DND-41 (cell line): ENCODE data around the gene CDKN1C.

Experiments used
- CTCF ChIP-seq: IDR thresholded peaks from 2 replicates; pipeline ENCODE4 v1.5.1; 2012; ENCODE audit warnings: borderline replicate concordance, low read length, moderate library complexity, mild to moderate bottlenecking; ENCODE audit not compliant: poor library complexity, severe bottlenecking; ENCODE audit errors: extremely low read depth
- EZH2 ChIP-seq: IDR thresholded peaks from 3 replicates; pipeline ENCODE4 v1.6.1; 2012; ENCODE audit warnings: borderline replicate concordance, low read depth, mild to moderate bottlenecking, moderate library complexity, low read length, inconsistent platforms; ENCODE audit not compliant: severe bottlenecking

- TF ChIP-seq CTCF = no peak
- TF ChIP-seq EZH2 = no peak
These were observed 768 bp upstream of the CDKN1C start for GRCh38 chr11:2886191-2886894.
